Measurements from ENCODE around the gene CD164L2.

The CD164L2 gene

DNA sequence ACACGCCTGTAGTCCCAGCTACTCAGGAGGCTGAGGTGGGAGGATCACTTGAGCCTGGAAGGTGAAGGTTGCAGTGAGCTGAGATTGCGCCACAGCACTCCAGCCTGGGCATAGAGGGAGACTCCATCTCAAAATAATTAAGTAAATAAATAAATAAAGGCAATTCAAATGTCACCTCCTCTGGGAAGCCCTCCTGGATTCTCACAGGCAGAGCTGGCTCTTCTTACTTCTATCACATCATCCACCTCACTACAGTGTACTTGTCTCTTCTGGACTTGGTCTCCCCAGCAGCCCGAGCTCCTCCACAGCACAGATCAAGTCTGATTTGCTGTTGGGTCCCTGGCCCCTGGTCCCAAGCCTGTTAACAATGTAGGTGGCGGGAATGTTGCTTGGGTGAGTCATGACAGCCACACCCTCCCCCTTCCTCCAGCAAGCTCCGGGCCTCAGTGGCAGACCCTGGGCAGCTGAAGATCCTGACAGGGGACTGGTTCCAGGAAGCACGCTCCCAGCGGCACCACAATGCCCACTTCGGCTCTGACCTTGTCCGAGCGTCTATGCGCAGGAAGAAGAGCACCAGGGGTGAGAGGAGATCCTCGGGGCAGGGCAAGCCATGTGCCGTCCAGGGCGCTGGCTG, 36.0 kb downstream of the CD164L2 start:
- no peak for DNase-seq (ENCODE audit: low read depth)

DNA sequence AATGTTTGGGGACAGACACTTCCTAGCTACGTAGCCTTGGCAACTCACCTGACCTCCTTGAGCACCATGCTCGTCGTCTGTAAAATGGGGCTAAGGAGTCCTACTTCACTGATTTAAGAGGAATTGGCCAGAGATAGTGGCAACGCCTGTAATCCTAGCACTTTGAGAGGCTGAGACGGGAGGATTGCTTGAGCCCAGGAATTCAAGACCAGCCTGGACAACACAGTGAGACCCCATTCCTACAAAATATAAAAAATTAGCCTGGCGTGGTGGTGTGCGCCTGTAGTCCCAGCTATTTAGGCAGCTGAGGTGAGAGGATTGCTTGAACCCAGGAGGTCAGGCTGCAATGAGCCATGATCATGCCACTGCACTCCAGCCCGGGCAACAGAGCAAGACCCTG, 36.8 kb downstream of the CD164L2 start:
- no peak for DNase-seq (ENCODE audit: low read depth)

DNA sequence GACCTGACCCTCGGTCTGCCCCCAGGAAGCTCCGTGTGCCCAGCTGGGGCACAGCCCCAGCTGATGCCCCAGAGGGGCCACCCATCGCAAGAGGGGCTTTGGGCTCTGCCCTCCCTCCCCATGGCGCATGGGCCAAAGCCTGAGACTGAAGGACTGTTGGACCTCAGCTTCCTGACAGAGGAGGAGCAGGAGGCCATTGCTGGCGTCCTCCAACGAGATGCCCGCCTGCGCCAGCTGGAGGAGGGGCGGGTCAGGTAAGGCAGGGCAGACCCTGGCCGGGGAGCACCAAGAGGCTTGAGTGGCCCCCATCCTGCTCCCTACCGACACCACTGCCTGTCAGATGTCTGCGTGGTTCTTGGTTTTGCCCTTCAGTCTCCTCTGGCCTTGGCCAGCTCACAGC, 37.9 kb downstream of the CD164L2 start:
- no peak for DNase-seq (ENCODE audit: low read depth)

GRCh38 chr1:27343639-27344025, 39.5 kb downstream of the CD164L2 start:
- DNase-seq (ENCODE audit: low read depth): no peak

- DNase-seq (ENCODE audit: low read depth): no peak
Observed at GRCh38 chr1:27342778-27343638, 40.1 kb downstream of the CD164L2 start.

DNA sequence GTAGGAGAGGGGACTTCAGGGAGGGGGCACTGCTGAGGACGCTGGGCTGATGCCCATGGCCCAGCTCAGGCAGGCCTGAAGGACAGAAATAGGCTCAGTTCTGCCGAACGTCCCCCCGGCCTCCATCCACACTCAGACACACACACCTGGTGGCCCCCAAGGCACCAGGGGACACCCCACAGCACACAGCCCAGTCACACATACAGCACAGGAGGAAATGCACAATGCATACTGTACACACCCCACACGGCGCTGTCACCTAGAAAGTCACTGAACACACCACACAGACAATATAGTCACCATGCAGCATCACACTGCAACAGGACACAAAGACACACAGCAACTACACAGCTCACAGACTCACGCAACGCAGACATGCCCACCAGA, 40.7 kb downstream of the CD164L2 start:
- no peak for DNase-seq (ENCODE audit: low read depth)

DNA sequence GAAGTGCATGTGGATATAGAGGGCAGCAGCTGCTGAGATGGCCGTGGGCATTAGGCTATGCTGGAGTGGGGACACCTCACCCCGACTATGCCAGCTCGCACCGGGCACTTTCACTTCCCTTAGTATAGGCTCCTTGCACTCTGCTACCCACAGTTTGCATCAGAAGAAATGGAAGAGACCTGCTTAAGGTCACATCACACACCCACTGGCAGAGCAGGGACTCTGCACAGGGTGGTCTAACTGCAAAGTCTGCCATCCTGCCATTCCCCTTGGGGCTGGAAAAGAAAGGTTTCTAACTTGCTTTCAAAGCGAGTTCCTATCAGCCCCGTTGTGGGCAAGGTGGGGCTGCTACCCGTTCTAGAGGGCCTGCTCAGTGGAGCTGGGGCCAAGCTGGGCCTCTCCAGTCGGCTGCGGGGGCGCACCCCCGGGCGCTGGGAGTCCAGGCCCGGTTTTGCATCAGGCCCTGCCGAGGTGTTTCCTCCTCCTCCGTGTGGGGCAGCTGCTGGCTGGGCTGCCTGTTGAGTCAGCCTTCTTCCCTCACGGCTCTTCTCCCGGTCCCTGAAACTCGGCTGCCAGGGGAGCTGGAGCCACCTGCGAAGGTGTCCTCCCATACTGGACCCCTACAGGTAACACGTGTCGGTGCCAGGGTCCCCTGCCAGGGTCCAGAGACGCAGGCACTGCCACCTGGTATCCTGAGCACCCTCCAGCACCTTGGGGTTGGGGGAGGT, 41.4 kb downstream of the CD164L2 start, which contains the start of gene SYTL1:
TSS of gene SYTL1 (plus strand) at position 498 of the 728 bp plus-strand sequence. CDS start 3,313 bp downstream, outside the sequence.
- no peak for DNase-seq (ENCODE audit: low read depth)

GRCh38 chr1:27339213-27339612, 43.9 kb downstream of the CD164L2 start:
- no peak for DNase-seq (ENCODE audit: low read depth)

- no peak for DNase-seq (ENCODE audit: low read depth)
Observed at GRCh38 chr1:27338751-27339150, 44.4 kb downstream of the CD164L2 start.

- no peak for DNase-seq (ENCODE audit: low read depth)
Observed at GRCh38 chr1:27336756-27337155, 46.4 kb downstream of the CD164L2 start.

GRCh38 chr1:27335506-27336422, 47.4 kb downstream of the CD164L2 start:
- DNase-seq (ENCODE audit: low read depth): no peak

GRCh38 chr1:27333717-27334279, 49.3 kb downstream of the CD164L2 start:
- DNase-seq (ENCODE audit: low read depth): no peak

DNA sequence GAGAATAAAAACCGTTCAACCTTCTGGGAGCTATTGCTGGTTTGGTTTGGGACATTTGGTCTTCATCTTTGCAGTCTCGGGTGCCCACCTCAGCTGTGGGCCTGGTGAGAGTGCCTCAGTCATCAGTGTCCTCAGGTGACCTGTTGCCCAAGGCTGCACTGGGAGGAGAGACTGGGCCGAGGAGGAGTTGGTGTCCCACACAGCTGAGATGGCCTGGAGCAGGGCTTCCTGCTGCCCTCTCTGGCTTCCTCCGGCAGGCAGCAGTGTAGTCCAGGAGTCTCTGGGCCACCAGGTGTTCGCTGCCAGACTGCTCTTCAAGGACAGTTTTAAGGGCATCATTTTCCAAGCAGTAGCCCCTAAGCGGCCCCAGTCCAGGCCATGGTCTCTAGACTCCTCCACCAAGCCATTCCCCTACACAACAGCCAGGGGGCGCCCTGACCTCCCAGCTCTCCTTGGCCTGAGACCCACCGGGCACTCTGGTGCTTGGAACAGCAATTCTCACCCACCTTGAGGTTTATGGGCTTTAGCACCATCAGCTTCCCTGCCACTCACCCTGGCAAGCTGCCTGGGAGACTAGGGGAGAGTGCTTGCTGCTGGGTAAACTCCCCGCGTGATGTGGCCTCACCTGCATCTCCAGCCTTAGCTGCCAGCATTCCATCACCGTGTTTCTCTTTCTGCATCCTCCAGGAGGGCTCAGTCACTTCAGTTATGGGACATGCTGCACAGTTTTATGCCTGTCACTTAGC, 50.4 kb downstream of the CD164L2 start:
- no peak for DNase-seq (ENCODE audit: low read depth)

GRCh38 chr1:27331922-27332321, 51.2 kb downstream of the CD164L2 start:
- DNase-seq (ENCODE audit: low read depth): no peak

- DNase-seq (ENCODE audit: low read depth): no peak
Observed at GRCh38 chr1:27331426-27331825, 51.7 kb downstream of the CD164L2 start.

- DNase-seq (ENCODE audit: low read depth): no peak
Observed at GRCh38 chr1:27330786-27331185, 52.3 kb downstream of the CD164L2 start.

Data from HS-5 (cell line).